ENCODE data around the gene IMPDH2.
A peak's percentile ranks its signal among the peaks of the same experiment; 100 is the strongest.

IMPDH2 gene

DNA sequence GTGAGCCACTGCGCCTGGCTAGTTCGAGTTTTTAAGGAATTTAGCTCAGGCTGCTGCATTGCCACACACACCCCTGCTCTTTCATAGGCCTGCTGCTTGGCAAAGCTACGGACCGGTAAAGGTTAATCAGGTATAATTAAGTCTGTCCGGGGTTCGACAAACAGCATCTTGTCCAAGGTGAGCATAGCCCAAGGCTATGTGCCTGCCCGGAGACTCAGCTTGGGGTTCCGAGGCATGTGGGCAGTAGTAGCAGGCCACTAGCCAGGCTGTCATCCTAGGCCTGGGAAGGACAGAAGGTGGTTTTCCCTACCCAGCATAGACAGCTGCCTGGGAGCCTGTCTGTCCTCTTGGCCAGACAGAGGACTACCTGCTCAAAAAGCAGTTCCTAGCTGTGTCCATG, 32.6 kb downstream of the IMPDH2 start:
- no peaks in the 10 kb centered on the region for H3K9me3 ChIP-seq (ENCODE audit: insufficient read depth, low read depth, low read length)
- no peaks in the 10 kb centered on the region for H3K9me2 ChIP-seq (replicated peaks; ENCODE audit: low read depth, low read length)
- no peaks in the 10 kb centered on the region for H3F3A ChIP-seq (ENCODE audit: low read depth)
- no peak overlapping the region for H3K4me3 ChIP-seq (ENCODE audit: low read length, poor library complexity, severe bottlenecking)
- H2AFZ ChIP-seq (ENCODE audit: low read length): no peak overlapping the region
- no peak overlapping the region for H3K9ac ChIP-seq (ENCODE audit: low read depth, low read length, poor library complexity, severe bottlenecking)
- no peaks in the 10 kb centered on the region for H4K20me1 ChIP-seq (ENCODE audit: insufficient read depth, low read length, poor library complexity, severe bottlenecking)
- no peaks in the 10 kb centered on the region for H3K27me3 ChIP-seq (ENCODE audit: insufficient read depth, low read length, poor library complexity, severe bottlenecking)
- no peaks in the 10 kb centered on the region for H3K36me3 ChIP-seq (ENCODE audit: insufficient read depth, low read length)
- peaks cover 8% of the 10 kb centered on the region; the same call in 1 of the 2 replicates for H3K79me2 ChIP-seq (ENCODE audit: insufficient read depth, low read length)
- no peak for TF ChIP-seq EZH2phosphoT487 (IDR thresholded peaks at IDR 0.05; ENCODE audit: borderline replicate concordance)
- TF ChIP-seq CTCF (conservative IDR thresholded peaks at IDR 0.05; ENCODE audit: low read length): no peak
- H3K4me1 ChIP-seq (ENCODE audit: insufficient read depth, low read length, poor library complexity, severe bottlenecking): no peaks in the 10 kb centered on the region
- H3K4me2 ChIP-seq (ENCODE audit: low read depth, low read length, poor library complexity, severe bottlenecking): no peak overlapping the region

GRCh38 chr3:48993834-48994233, 35.4 kb downstream of the IMPDH2 start:
- Histone ChIP-seq H4K20me1 (ENCODE audit: insufficient read depth, low read length, poor library complexity, severe bottlenecking) (no peaks in the 10 kb centered on the region), H3K9ac (ENCODE audit: low read depth, low read length, poor library complexity, severe bottlenecking) (no peak overlapping the region), H3K4me3 (ENCODE audit: low read length, poor library complexity, severe bottlenecking) (no peak overlapping the region), H3K79me2 (ENCODE audit: insufficient read depth, low read length) (peaks cover 23% of the 10 kb centered on the region), H3K9me2 (replicated peaks; ENCODE audit: low read depth, low read length) (no peaks in the 10 kb centered on the region), H2AFZ (ENCODE audit: low read length) (no peak overlapping the region), H3K36me3 (ENCODE audit: insufficient read depth, low read length) (no peaks in the 10 kb centered on the region), H3K9me3 (ENCODE audit: insufficient read depth, low read depth, low read length) (no peaks in the 10 kb centered on the region), H3K4me2 (ENCODE audit: low read depth, low read length, poor library complexity, severe bottlenecking) (peak overlapping the region; percentile 45), H3K4me1 (ENCODE audit: insufficient read depth, low read length, poor library complexity, severe bottlenecking) (no peaks in the 10 kb centered on the region), H3F3A (ENCODE audit: low read depth) (no peaks in the 10 kb centered on the region), H3K27me3 (ENCODE audit: insufficient read depth, low read length, poor library complexity, severe bottlenecking) (no peaks in the 10 kb centered on the region)
- TF ChIP-seq EZH2phosphoT487 (IDR thresholded peaks at IDR 0.05; ENCODE audit: borderline replicate concordance) (no peak), CTCF (conservative IDR thresholded peaks at IDR 0.05; ENCODE audit: low read length) (no peak)

DNA sequence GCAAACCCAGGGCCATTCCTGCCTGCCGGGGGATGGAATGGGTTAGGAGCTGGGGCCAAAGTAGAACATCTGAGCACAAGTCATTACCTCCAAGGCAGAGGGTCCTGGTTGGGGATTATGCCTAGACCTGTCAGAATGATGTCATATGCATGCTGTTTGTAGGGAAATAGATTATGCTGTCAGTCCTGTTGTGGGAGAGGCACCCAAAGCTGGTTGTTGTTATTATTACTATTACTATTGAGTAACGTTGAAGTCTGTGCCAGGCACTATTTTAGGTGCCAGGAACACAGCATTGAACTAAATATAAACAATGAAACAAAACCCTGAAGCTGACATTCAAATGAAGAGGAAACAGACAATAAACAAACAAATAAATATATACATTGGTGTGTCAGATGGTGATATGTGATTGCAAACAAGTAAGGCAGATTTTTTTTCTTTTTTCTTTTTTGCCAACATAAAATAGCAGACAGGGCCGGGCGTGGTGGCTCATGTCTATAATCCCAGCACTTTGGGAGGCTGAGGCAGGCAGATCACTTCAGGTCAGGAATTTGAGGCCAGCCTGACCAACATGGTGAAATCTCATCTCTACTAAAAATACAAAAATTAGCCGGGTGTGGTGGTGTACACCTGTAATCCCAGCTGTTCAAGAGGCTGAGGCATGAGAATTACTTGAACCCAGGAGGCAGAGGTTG, 37.2 kb downstream of the IMPDH2 start:
- H3K27me3 ChIP-seq (ENCODE audit: insufficient read depth, low read length, poor library complexity, severe bottlenecking): no peaks in the 10 kb centered on the region
- no peaks in the 10 kb centered on the region for H3K36me3 ChIP-seq (ENCODE audit: insufficient read depth, low read length)
- no peaks in the 10 kb centered on the region for H3K9me2 ChIP-seq (replicated peaks; ENCODE audit: low read depth, low read length)
- H3K4me1 ChIP-seq (ENCODE audit: insufficient read depth, low read length, poor library complexity, severe bottlenecking): no peaks in the 10 kb centered on the region
- peak overlapping the region; percentile 75 for H3K9ac ChIP-seq (ENCODE audit: low read depth, low read length, poor library complexity, severe bottlenecking)
- peaks cover 23% of the 10 kb centered on the region for H3K79me2 ChIP-seq (ENCODE audit: insufficient read depth, low read length)
- no peaks in the 10 kb centered on the region for H4K20me1 ChIP-seq (ENCODE audit: insufficient read depth, low read length, poor library complexity, severe bottlenecking)
- peak overlapping the region; percentile 78 for H3K4me2 ChIP-seq (ENCODE audit: low read depth, low read length, poor library complexity, severe bottlenecking)
- no peaks in the 10 kb centered on the region for H3K9me3 ChIP-seq (ENCODE audit: insufficient read depth, low read depth, low read length)
- no peaks in the 10 kb centered on the region for H3F3A ChIP-seq (ENCODE audit: low read depth)
- no peak for TF ChIP-seq EZH2phosphoT487 (IDR thresholded peaks at IDR 0.05; ENCODE audit: borderline replicate concordance)
- TF ChIP-seq CTCF (conservative IDR thresholded peaks at IDR 0.05; ENCODE audit: low read length): no peak
- H3K4me3 ChIP-seq (ENCODE audit: low read length, poor library complexity, severe bottlenecking): peak overlapping the region; percentile 76
- no peak overlapping the region for H2AFZ ChIP-seq (ENCODE audit: low read length)
